SH-SY5Y (cell line): Measurements from ENCODE around the gene ZSCAN29.

Experiments
- GATA2 ChIP-seq: IDR thresholded peaks from 2 replicates; pipeline ENCODE4 v1.6.1; 2011; ENCODE audit warnings: mild to moderate bottlenecking, low read depth, low read length
- GATA3 ChIP-seq: IDR thresholded peaks from 2 replicates; pipeline ENCODE4 v1.6.1; 2011; ENCODE audit warnings: low read depth, mild to moderate bottlenecking, low read length, moderate library complexity

- no peak for TF ChIP-seq GATA2
- TF ChIP-seq GATA3 = no peak
Observed at GRCh38 chr15:43406808-43407207, 36.0 kb upstream of the ZSCAN29 start.
